IMR-90 (cell line): ENCODE results near the gene DOHH. TPM values are rescaled to one million over a fixed set of nuclear protein-coding genes. Genes with fewer than 3 reads are reported as not detected.
"Not testable (repeated sequence)": the region's sequence is repeated elsewhere in the genome, so short reads cannot be mapped to it uniquely, and the experiment has no call there.

Experiments used
- ATAC-seq: fragments of 200-7000 bp; cut with Tn5 transposase; 2 replicates; pipeline ENCODE4 v1.9.1; 2020; ENCODE audit warnings: low read depth, mild to moderate bottlenecking, moderate library complexity
- BruUV-seq: library from RNA; stranded (reverse); fragments of 400-500 nt; replicated peaks from 2 replicates; lab custom pipeline; 2021; lab: Mats Ljungman, UMichigan
- CTCF ChIA-PET: fragments of 300-600 bp; formaldehyde crosslinking; extraction: SDS; loops from one replicate; lab custom pipeline; 2021; ENCODE audit warnings: antibody characterized with exemption; lab: Yijun Ruan, JAX
- POLR2A ChIA-PET: fragments of 300-600 bp; sonication (Branson Sonifier 250); formaldehyde crosslinking; loops from one replicate; lab custom pipeline; 2022; ENCODE audit warnings: antibody characterized with exemption; ENCODE audit not compliant: unreplicated experiment; lab: Charles Lee
- DNase-seq: peaks from one replicate; pipeline ENCODE4 v3.0.0; 2013
- H2AFZ ChIP-seq: replicated peaks from 2 replicates; pipeline ENCODE3; 2013; ENCODE audit warnings: low read length, mild to moderate bottlenecking; ENCODE audit not compliant: poor library complexity
- H2AK5ac ChIP-seq: 2 replicates; pipeline ENCODE4 v1.6.1; 2013; ENCODE audit warnings: low read depth, low read length, inconsistent platforms
- H2AK9ac ChIP-seq: replicated peaks from 2 replicates; pipeline ENCODE3; 2013; ENCODE audit warnings: mild to moderate bottlenecking, low read depth, low read length, moderate library complexity; ENCODE audit not compliant: poor library complexity
- H2BK120ac ChIP-seq: 2 replicates; pipeline ENCODE4 v1.6.1; 2013; ENCODE audit warnings: low read depth, low read length, inconsistent platforms
- H2BK15ac ChIP-seq: 3 replicates; pipeline ENCODE4 v1.6.1; 2013; ENCODE audit warnings: low read depth, low read length, inconsistent platforms
- H2BK20ac ChIP-seq: 2 replicates; pipeline ENCODE4 v1.6.1; 2013; ENCODE audit warnings: low read depth, mild to moderate bottlenecking, inconsistent platforms, low read length, moderate library complexity
- H2BK5ac ChIP-seq: 2 replicates; pipeline ENCODE4 v1.6.1; 2013; ENCODE audit warnings: mild to moderate bottlenecking, low read depth, low read length, inconsistent platforms; ENCODE audit not compliant: poor library complexity, severe bottlenecking
- H3K14ac ChIP-seq: replicated peaks from 2 replicates; pipeline ENCODE4 v1.6.1; 2013; ENCODE audit warnings: low read depth, low read length, inconsistent platforms
- H3K18ac ChIP-seq: 2 replicates; pipeline ENCODE4 v1.6.1; 2013; ENCODE audit warnings: low read depth, low read length, control low read depth
- H3K23ac ChIP-seq: 2 replicates; pipeline ENCODE4 v1.6.1; 2013; ENCODE audit warnings: low read depth, low read length, inconsistent platforms
- H3K27ac ChIP-seq: 2 replicates; pipeline ENCODE4 v1.5.1; 2013; ENCODE audit warnings: mild to moderate bottlenecking, control low read depth, low read length; ENCODE audit not compliant: insufficient read depth
- H3K27me3 ChIP-seq: 2 replicates; pipeline ENCODE4 v1.6.1; 2013; ENCODE audit warnings: low read length; ENCODE audit not compliant: control insufficient read depth, insufficient read depth
- H3K36me3 ChIP-seq: 2 replicates; pipeline ENCODE4 v1.6.1; 2013; ENCODE audit warnings: low read length, mixed read lengths; ENCODE audit not compliant: control insufficient read depth, insufficient read depth
- H3K4ac ChIP-seq: 2 replicates; pipeline ENCODE4 v1.6.1; 2013; ENCODE audit warnings: low read depth, low read length, inconsistent platforms
- H3K4me1 ChIP-seq: 2 replicates; pipeline ENCODE4 v1.6.1; 2013; ENCODE audit warnings: low read length, mixed read lengths; ENCODE audit not compliant: control insufficient read depth, insufficient read depth
- H3K4me2 ChIP-seq: 2 replicates; pipeline ENCODE4 v1.6.1; 2013; ENCODE audit warnings: low read depth, mild to moderate bottlenecking, control low read depth, low read length, moderate library complexity
- H3K4me3 ChIP-seq: 2 replicates; pipeline ENCODE4 v1.5.1; 2013; ENCODE audit warnings: low read depth, mild to moderate bottlenecking, control low read depth, low read length, moderate library complexity; ENCODE audit not compliant: insufficient read depth
- H3K56ac ChIP-seq: 2 replicates; pipeline ENCODE4 v1.6.1; 2013; ENCODE audit warnings: low read length, inconsistent platforms; ENCODE audit not compliant: insufficient read depth; ENCODE audit errors: extremely low read depth
- H3K79me1 ChIP-seq, 2 experiments: 2 replicates each; pipeline ENCODE4 v1.6.1; 2013; ENCODE audit warnings: low read length in 2 of 2, inconsistent platforms in 1 of 2, low read depth in 1 of 2
- H3K9ac ChIP-seq: 2 replicates; pipeline ENCODE4 v1.6.1; 2013; ENCODE audit warnings: low read depth, low read length, control low read depth
- H3K9me1 ChIP-seq: 2 replicates; pipeline ENCODE4 v1.6.1; 2013; ENCODE audit warnings: low read length, inconsistent platforms; ENCODE audit not compliant: insufficient read depth
- H3K9me3 ChIP-seq: 2 replicates; pipeline ENCODE4 v1.6.1; 2013; ENCODE audit warnings: low read length; ENCODE audit not compliant: control insufficient read depth, insufficient read depth
- H4K20me1 ChIP-seq: 2 replicates; pipeline ENCODE4 v1.6.1; 2013; ENCODE audit warnings: low read length, inconsistent platforms; ENCODE audit not compliant: insufficient read depth
- H4K5ac ChIP-seq: 2 replicates; pipeline ENCODE4 v1.6.1; 2013; ENCODE audit warnings: mild to moderate bottlenecking, low read depth, low read length, control low read depth
- H4K8ac ChIP-seq, 2 experiments: 2 replicates each; pipeline ENCODE4 v1.6.1; 2013; ENCODE audit warnings: low read depth in 2 of 2, low read length in 2 of 2, control low read depth in 1 of 2, inconsistent platforms in 1 of 2
- H4K91ac ChIP-seq: 2 replicates; pipeline ENCODE4 v1.6.1; 2013; ENCODE audit warnings: low read depth, low read length, inconsistent platforms; ENCODE audit not compliant: insufficient read depth
- WGBS, 2 experiments: methylation state at CpG; one replicate each; pipeline versions ENCODE4 v1.1.5 to v1.1.7; 2013; ENCODE audit warnings: missing lambda C conversion rate in 2 of 2; ENCODE audit not compliant: insufficient read length in 1 of 2; ENCODE audit errors: extremely low coverage in 2 of 2; 5-methylcytosine and 5-hydroxymethylcytosine counted together
- dilution Hi-C: fragments of 300-500 bp; cut with HindIII; formaldehyde crosslinking; loops from one replicate; pipeline ENCODE4 v1.14.3; 2018; ENCODE audit warnings: low sequenced_read_pairs; ENCODE audit not compliant: unreplicated experiment
- in situ Hi-C: fragments of 300-500 bp; cut with MboI; formaldehyde crosslinking; loops from 3 replicates; pipeline ENCODE4 v1.14.3; 2019; ENCODE audit warnings: low sequenced_read_pairs, inconsistent platforms, mixed read lengths
- intact Hi-C: fragments of 100-400 bp; cut with micrococcal nuclease; formaldehyde crosslinking; loops from 2 replicates; pipeline ENCODE4 v1.10.0; 2022
- polyA plus RNA-seq, 3 experiments: library from polyadenylated mRNA; depleted of rRNA; stranded (reverse); fragments of >200 nt; gene quantifications; 2 replicates each; pipeline ENCODE4 v1.2.3, GENCODE V29; 2012; ENCODE audit warnings: low replicate concordance in 1 of 3
- total RNA-seq: library from RNA; depleted of rRNA; stranded (reverse); fragments of >200 nt; gene quantifications from 2 replicates; pipeline ENCODE4 v1.2.3, GENCODE V29; 2012

Gene DOHH
- total and polyA plus RNA-seq, 2 of the 4 experiments (the other 2 are of a cell fraction) = 3.2 to 9.2 TPM

- BruUV-seq = not testable (repeated sequence)
Measured at GRCh38 chr19:3452942-3453214, 47.6 kb downstream of the DOHH start.

More at GRCh38 chr19:3452942-3453214, 47.6 kb downstream of the DOHH start:
- CTCF ChIA-PET, H3K9ac ChIP-seq, H3K56ac ChIP-seq, H4K91ac ChIP-seq, H2AK9ac ChIP-seq, H3K23ac ChIP-seq, POLR2A ChIA-PET, H3K4me3 ChIP-seq, H2BK15ac ChIP-seq, ATAC-seq, dilution Hi-C loops, H2BK20ac ChIP-seq, H2AFZ ChIP-seq, H4K5ac ChIP-seq, in situ Hi-C loops, H3K4me2 ChIP-seq, H3K18ac ChIP-seq, intact Hi-C loops, H3K9me1 ChIP-seq, H3K9me3 ChIP-seq, DNase-seq, H3K27me3 ChIP-seq: not testable (repeated sequence)
- Histone ChIP-seq H3K36me3 (peaks cover 62% of the 10 kb centered on the region), H2BK120ac (peak overlapping the region; percentile 27; the same call in 1 of the 2 replicates), H3K27ac (peak overlapping the region; percentile 3; the same call in 1 of the 2 replicates), H4K8ac (peak overlapping the region in 1 of 2 experiments; percentile 67; a peak in 2 of 4 replicates), H4K20me1 (peaks cover 45% of the 10 kb centered on the region), H3K4ac (peak overlapping the region; percentile 65; the same call in 1 of the 2 replicates), H3K79me1 (peaks cover 28 to 67% of the 10 kb centered on the region in 2 experiments), H2AK5ac (peak overlapping the region; percentile 99), H3K4me1 (peaks cover 11% of the 10 kb centered on the region), H2BK5ac (peak overlapping the region; percentile 7), H3K14ac (0 out of 2 replicates have a peak overlapping the region, but pooled peaks have one; percentile 5)
- WGBS, 2 experiments = no CpG with 5 or more reads among the region's 10 CpGs
